ENCODE results near the gene MRPL43. TPM values are rescaled to one million over a fixed set of nuclear protein-coding genes. Genes with fewer than 3 reads are reported as not detected.

MRPL43 gene
- total RNA-seq, 2 experiments from 2014 or later, result 55.1 to 57.1 TPM

DNA sequence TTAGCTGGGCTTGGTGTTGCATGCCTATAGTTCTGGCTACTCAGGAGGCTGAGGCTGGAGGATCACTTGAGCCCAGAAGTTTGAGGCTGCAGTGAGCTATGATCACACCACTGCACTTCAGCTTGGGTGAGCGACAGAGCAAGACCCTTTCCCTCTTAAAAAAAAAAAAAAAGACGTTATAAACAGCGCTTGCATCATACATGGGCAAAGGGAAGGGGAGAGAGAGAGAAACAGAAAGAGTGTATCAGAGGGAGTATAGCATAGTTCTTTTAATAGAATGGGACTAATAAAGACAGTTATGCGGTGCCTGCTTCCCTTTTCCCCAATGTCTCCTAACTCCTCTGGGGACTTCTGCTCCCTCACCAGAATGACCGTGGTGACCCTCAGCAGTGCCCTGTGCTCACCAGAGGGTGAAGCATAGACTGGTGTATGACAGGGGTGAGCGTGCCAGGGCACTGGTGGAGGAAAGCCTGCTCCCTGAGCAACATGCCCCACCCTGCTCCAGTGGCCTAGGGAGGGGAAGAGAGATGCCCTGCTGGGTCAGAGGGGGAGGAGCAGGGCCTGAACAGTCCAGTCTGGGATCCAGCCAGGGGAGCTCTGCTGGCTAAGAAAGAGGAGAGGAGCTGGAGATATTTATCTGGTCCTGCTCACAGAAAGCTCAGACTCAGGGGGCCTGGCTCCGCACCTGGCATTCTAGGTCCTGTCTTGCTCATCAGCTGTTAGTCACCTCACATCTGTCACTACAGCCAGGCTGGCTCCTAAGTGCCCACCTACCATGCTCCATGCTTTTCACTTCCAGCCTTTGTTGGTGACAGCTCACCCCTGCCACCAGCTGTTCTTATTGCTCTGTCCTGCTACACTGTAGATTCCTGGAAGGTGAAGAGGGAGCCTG, 41.4 kb upstream of the MRPL43 start:
- H3K36me3 Mint-ChIP-seq, result no peaks in the 10 kb centered on the region
- POLR2A ChIA-PET, result interaction anchor here (0.6 kb wide), 1 partner anchor 36 kb away, joined by 3 read pairs; no protein-coding TSS in a partner anchor
- H3K9me3 Mint-ChIP-seq, result no peaks in the 10 kb centered on the region
- no peak for DNase-seq
- no peak overlapping the region for H3K27ac Mint-ChIP-seq
- no peak overlapping the region for H3K4me3 Mint-ChIP-seq
- H3K4me1 Mint-ChIP-seq, result peaks cover 20% of the 10 kb centered on the region
- no peak for ATAC-seq (ENCODE audit: low read depth)
- H3K27me3 Mint-ChIP-seq, result peaks cover 10% of the 10 kb centered on the region

DNA sequence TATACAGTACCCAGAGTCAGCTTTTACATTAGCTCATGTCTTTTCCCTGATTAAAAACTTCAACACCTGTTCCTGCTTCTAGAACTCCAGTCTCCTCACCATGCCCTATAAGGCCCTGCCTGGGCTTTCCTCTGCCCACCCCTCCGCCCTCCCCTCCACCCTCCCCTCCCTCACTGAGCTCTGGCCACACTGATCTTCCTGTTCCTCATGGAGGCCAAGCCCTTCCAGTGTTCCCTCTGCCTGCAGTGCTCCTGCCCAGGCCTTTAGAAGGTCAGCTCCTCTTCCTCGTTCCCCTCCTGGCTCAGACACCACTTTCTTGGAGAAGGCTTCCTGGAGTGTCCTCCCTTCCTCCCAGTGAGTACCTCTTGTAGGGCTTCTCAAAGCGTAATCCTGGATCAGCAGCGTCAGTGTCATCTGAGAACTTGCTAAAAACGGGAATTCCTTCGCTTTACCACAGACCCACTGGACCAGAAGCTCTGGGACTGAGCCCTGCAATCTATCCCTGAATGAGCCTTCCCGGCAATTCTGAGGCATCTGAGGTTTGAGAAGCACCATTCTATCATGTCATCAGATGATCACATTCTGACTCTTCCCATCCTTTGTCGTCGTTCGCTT, 39.9 kb upstream of the MRPL43 start:
- H3K27me3 Mint-ChIP-seq, result peaks cover 10% of the 10 kb centered on the region
- no peak for DNase-seq
- H3K9me3 Mint-ChIP-seq, result no peaks in the 10 kb centered on the region
- POLR2A ChIA-PET, result no interaction called here
- no peak overlapping the region for H3K4me3 Mint-ChIP-seq
- H3K36me3 Mint-ChIP-seq, result no peaks in the 10 kb centered on the region
- no peak for ATAC-seq (ENCODE audit: low read depth)
- H3K4me1 Mint-ChIP-seq, result peaks cover 7% of the 10 kb centered on the region
- no peak overlapping the region for H3K27ac Mint-ChIP-seq

DNA sequence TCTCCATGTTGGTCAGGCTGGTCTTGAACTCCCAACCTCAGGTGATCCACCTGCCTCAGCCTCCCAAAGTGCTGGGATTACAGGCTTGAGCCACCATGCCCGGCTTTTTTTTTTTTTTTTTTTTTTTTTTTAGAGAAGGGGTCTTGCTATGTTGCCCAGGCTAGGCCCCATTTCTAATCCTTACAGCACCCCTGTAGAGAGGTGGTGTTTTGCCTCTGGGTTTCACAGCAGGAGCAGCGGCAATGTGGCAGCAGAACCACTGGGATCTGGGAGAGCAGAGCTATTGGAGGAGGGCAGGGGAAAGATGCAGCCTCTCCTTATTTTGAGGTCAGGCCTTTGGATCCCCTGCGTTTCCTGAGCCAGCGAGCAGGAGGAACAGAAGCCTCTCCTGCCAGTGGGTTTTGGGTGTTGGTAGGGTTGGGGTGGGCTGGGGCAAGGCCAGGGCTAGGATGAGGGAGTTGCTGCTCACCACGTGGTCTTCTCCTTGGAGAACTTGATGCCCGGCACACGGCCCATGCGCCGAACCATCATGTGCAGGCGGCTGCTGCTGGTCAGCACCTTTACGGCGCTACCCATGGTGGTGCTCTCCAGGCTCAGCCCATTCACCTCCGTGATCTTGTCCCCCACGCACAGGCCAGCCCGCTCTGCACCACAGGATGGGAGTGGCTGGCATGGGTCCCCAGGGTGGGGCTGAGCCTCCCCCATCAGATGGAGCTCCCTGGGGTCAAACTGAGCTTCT, 35.8 kb upstream of the MRPL43 start:
- Mint-ChIP-seq H3K9me3 (no peaks in the 10 kb centered on the region), H3K36me3 (no peaks in the 10 kb centered on the region), H3K27me3 (peaks cover 25% of the 10 kb centered on the region), H3K4me3 (no peak overlapping the region), H3K27ac (no peak overlapping the region), H3K4me1 (peaks cover 6% of the 10 kb centered on the region)
- DNase-seq (no peak), ATAC-seq (ENCODE audit: low read depth) (no peak)
- POLR2A ChIA-PET, result interaction anchor here (0.7 kb wide), 1 partner anchor 8 kb away, joined by 4 read pairs; the partner anchor contains the start of genes PDZD7 and SFXN3

DNA sequence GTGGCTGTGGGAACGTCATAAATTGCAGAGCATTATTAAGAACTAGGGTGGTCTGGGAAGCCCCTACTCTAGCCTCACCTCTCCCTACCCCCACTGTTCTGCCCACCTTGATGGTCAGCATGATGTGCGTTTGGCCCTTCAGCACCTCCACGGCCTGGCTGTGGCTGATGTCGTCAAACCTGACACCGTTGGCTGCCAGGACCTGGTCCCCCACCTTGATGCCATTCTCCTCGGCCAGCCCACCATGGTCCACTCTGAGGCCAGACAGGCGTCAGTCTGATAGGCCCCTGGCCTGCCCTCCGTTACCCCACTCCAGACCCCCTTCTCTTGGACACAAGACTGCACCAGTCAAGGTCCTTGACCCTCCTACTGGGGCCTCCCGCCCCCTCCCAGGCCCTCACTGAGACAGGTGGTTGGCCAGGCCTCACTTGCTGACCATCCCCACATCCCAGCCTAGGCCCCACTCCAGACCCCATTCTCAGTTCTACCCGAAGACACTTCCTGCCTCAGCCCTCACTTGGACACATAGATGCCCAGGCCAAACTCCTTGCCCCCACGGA, 34.5 kb upstream of the MRPL43 start:
- Mint-ChIP-seq H3K36me3 (no peaks in the 10 kb centered on the region), H3K4me3 (no peak overlapping the region), H3K27me3 (peaks cover 31% of the 10 kb centered on the region), H3K9me3 (no peaks in the 10 kb centered on the region), H3K4me1 (peaks cover 6% of the 10 kb centered on the region), H3K27ac (no peak overlapping the region)
- no peak for ATAC-seq (ENCODE audit: low read depth)
- DNase-seq, result no peak
- POLR2A ChIA-PET, result no interaction called here

DNA sequence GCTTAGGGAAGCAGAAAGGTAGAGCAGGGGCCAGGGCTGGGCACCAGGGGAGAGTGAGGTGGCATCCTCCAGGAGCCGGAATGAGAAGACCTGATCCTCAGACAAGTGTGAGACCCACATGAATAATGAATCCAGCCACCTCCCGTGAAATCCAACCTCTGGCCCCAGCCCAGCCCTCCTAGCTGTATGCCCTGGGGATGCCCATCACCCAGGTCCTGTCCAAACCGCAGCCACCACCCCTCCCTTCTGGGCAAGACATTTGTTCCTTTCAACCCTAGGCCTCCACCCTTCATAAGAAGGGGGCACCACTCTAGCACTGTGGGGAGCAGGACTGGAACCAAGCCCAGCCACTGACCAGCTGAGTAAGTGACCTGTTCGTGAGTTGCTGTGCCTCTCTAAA, 33.9 kb upstream of the MRPL43 start:
- H3K4me1 Mint-ChIP-seq, result peaks cover 6% of the 10 kb centered on the region
- H3K9me3 Mint-ChIP-seq, result no peaks in the 10 kb centered on the region
- H3K27ac Mint-ChIP-seq, result no peak overlapping the region
- no peak overlapping the region for H3K4me3 Mint-ChIP-seq
- peaks cover 36% of the 10 kb centered on the region for H3K27me3 Mint-ChIP-seq
- POLR2A ChIA-PET, result no interaction called here
- DNase-seq (no peak), ATAC-seq (ENCODE audit: low read depth) (no peak)
- H3K36me3 Mint-ChIP-seq, result no peaks in the 10 kb centered on the region

DNA sequence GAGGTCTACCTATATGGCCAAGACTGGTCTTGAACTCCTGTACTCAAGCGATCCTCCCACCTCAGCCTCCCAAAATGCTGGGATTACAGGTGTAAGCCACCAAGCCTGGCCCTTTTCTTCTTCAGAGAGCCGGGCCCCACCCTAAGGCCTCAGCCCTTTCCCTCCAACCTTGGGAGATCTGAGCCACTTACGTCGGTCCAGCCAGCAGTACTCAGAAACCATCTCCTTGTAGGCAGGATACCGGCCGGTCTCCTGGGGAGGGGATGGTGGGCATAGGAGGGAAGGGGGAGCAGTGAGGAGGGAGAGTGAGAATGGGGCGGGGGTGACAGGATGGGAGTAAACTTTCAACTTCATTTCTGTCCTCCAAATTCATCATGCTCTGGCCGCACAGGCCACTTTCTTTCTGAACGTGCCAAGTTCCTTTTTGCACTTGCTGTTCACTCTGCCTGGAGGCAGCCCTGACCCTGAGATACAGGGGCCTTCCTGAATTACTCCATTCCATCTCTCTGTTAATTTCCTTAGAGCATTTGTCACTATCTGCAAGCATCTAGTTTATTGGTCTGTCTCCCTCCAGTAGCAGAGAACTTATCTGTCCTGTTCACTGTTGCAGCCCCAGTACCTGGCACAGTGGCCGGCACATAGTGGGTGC, 33.3 kb upstream of the MRPL43 start:
- Mint-ChIP-seq H3K27ac (no peak overlapping the region), H3K36me3 (no peaks in the 10 kb centered on the region), H3K4me1 (peaks cover 6% of the 10 kb centered on the region), H3K9me3 (no peaks in the 10 kb centered on the region), H3K4me3 (no peak overlapping the region), H3K27me3 (peaks cover 41% of the 10 kb centered on the region)
- DNase-seq (no peak), ATAC-seq (ENCODE audit: low read depth) (no peak)
- POLR2A ChIA-PET, result no interaction called here

DNA sequence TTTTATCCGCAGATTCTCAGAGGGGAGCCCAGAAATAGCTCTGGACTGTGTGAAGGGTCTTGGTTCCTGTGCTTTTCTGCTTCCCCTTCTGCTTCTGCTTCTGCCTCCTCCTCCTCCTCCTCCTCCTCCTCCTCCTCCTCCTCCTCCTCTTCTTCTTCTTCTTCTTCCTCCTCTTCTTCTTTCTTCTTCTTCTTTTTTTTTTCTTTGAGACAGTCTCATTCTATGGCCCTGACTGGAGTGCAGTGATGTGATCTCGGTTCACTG, 32.1 kb upstream of the MRPL43 start:
- ATAC-seq (ENCODE audit: low read depth), result no peak
- POLR2A ChIA-PET, result interaction anchor here (0.6 kb wide), 1 partner anchor 15 kb away, joined by 4 read pairs; no protein-coding TSS in a partner anchor
- H3K4me3 Mint-ChIP-seq, result no peak overlapping the region
- H3K27ac Mint-ChIP-seq, result no peak overlapping the region
- H3K9me3 Mint-ChIP-seq, result no peaks in the 10 kb centered on the region
- DNase-seq, result no peak
- H3K4me1 Mint-ChIP-seq, result peaks cover 8% of the 10 kb centered on the region
- peaks cover 44% of the 10 kb centered on the region for H3K27me3 Mint-ChIP-seq
- H3K36me3 Mint-ChIP-seq, result no peaks in the 10 kb centered on the region

DNA sequence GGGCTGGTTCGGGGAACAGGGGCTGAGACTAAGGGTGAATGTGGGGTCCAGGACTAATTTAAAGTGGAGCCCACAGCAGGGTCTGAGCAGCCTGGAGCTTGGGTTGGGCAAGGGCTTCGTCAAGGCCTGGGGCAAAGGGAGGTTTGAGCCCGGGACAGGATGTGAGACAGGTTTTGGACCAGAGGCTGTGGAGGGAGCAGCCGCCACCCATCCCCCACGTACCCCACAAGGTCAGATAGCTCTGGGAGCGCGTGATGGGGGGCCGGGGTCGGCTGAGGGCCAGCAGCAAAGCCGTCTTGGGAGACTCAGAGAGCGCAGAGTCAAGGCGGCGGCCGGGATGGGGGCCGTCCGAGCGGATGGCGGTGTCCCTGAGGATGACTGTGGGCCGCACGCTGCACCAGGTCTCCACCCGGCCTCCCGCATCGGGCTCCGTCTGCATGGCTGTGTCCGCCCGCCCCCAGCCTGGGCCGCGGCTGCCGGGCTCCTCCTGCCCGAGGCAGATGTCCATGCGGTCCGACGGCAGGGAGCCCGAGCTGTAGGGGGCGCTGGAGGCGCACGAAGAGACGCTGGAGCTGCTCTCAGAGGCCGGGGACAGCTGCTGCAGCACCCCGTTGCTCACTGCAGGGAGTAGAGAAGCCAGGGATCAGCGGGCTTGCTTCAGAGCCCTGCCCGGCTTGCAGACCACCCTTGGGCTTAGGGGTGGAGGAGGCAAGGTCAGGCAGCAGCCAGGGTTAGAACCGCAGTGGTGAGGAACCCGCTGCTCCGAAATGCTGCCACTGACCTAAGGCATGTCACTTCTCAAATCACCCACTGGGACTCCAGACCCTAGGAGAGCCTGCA, 31.5 kb upstream of the MRPL43 start:
- Mint-ChIP-seq H3K9me3 (no peaks in the 10 kb centered on the region), H3K4me3 (no peak overlapping the region), H3K27ac (no peak overlapping the region), H3K27me3 (peaks cover 45% of the 10 kb centered on the region), H3K4me1 (peaks cover 10% of the 10 kb centered on the region), H3K36me3 (no peaks in the 10 kb centered on the region)
- peak; percentile 89 for ATAC-seq (ENCODE audit: low read depth)
- DNase-seq, result peak; percentile 85
- POLR2A ChIA-PET, result interaction anchor here (0.6 to 1.9 kb wide), 2 partner anchors 16 to 20 kb away, joined by 4 to 6 read pairs; no protein-coding TSS in a partner anchor

DNA sequence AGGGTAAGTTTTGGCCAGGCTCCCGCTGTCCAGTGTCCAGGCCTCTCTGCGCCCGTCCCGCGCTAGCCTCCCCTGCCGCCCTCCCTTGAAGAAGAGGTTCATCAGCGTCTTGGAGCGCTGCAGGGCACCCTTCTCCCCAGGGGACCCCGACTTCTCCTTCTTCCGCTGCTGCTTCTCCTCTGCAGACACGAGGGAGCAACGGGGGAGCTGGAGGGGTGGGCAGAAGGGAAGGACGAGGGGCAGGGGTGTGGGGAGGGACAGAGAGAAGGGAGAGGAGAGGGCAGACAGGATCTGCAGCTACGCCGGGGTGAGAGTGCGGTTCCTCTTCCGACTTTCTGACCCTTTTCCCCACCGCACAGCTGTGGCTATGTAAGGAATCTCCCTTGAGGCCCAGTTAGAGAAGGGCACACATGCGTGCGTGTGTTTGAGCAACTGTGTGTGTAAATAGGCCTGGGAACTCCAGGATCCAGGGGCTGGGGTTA, 30.9 kb upstream of the MRPL43 start:
- no peak for ATAC-seq (ENCODE audit: low read depth)
- no peaks in the 10 kb centered on the region for H3K9me3 Mint-ChIP-seq
- POLR2A ChIA-PET, result interaction anchor here (1.9 kb wide), 1 partner anchor 20 kb away, joined by 6 read pairs; no protein-coding TSS in a partner anchor
- H3K4me1 Mint-ChIP-seq, result peaks cover 12% of the 10 kb centered on the region
- peaks cover 45% of the 10 kb centered on the region for H3K27me3 Mint-ChIP-seq
- DNase-seq, result no peak
- H3K4me3 Mint-ChIP-seq, result no peak overlapping the region
- H3K36me3 Mint-ChIP-seq, result no peaks in the 10 kb centered on the region
- H3K27ac Mint-ChIP-seq, result no peak overlapping the region

DNA sequence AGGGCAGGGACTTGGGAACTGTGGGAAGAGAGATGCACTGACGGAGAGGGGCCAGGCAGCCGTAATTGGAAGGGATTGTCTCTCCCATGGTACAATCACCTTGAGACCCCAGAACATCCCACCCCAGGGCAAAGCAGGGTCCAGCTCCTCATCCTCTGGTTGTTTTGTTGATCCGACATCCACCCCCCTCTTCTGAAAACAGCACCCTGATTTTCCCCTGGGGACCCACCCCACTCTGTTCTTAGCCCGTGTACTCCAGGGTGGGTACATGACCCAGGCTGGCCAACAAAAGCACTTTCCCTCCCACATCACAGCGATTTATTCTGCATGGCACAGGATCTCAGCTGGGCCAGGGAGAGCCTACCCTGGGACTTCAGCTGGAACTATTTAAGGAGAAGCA, 29.5 kb upstream of the MRPL43 start:
- Mint-ChIP-seq H3K9me3 (no peaks in the 10 kb centered on the region), H3K27me3 (peaks cover 43% of the 10 kb centered on the region), H3K36me3 (no peaks in the 10 kb centered on the region), H3K27ac (no peak overlapping the region), H3K4me1 (peaks cover 14% of the 10 kb centered on the region), H3K4me3 (no peak overlapping the region)
- ATAC-seq (ENCODE audit: low read depth), result no peak
- POLR2A ChIA-PET, result interaction anchor here (1.0 to 3.4 kb wide), 2 partner anchors 14 to 19 kb away, joined by 3 to 15 read pairs; partner anchors contain the start of genes PDZD7 and SFXN3
- no peak for DNase-seq

DNA sequence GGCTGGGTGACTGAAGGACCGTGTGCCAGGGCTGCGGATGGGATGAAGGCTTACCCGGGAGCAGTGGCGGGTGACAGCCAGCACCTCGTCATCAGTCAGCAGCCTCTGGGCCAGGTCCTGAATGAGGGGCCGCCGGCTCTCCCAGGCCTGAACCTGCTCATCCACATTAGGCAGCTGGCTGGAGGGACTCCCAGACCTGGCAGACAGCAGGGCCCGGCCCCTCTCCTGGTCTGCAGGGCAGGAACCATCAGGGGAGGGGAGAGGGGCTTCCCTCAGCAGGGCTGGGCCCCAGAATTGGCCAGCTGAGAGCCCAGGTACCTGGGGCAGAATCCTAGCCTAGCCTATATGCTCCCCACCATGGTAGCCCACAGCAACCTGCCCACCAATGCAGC, 28.3 kb upstream of the MRPL43 start:
- POLR2A ChIA-PET, result interaction anchor here (0.9 to 3.4 kb wide), 2 partner anchors 15 to 18 kb away, joined by 3 to 15 read pairs; partner anchors contain the start of genes PDZD7 and SFXN3
- Mint-ChIP-seq H3K27ac (no peak overlapping the region), H3K27me3 (peaks cover 37% of the 10 kb centered on the region), H3K4me1 (peaks cover 14% of the 10 kb centered on the region), H3K9me3 (no peaks in the 10 kb centered on the region), H3K4me3 (no peak overlapping the region), H3K36me3 (no peaks in the 10 kb centered on the region)
- DNase-seq, result no peak
- no peak for ATAC-seq (ENCODE audit: low read depth)

DNA sequence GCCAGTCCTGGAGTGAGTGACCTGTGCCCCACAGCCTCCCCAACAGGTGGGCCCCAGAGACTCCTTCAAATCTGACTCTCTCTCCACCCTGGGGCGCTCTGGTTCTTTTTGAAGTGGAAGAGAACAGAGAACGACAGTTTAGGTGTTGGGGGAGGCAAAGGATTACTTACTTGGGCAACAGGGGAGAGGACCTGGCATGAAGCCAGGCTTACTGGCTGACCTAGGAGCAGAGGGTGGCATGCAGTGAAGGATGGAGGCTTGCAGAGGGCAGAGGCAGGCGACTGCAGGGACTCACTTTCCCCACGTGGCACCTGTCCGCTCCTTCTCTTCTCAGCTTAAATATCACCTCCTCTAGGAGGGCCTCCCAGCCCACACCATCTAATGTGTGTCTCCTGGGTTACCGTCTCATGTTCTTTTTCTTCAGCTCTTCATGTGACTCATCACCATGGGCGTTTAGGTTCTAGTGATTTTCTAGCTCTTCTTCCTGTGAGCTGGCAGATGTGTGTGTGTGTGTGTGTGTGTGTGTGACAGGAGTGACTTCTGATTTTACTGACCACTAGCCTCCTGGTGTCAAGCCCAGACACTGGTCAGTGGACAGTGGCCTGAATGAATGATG, 27.8 kb upstream of the MRPL43 start:
- Mint-ChIP-seq H3K27me3 (peaks cover 37% of the 10 kb centered on the region), H3K27ac (no peak overlapping the region), H3K4me3 (no peak overlapping the region), H3K9me3 (no peaks in the 10 kb centered on the region), H3K36me3 (no peaks in the 10 kb centered on the region), H3K4me1 (peaks cover 14% of the 10 kb centered on the region)
- ATAC-seq (ENCODE audit: low read depth), result no peak
- POLR2A ChIA-PET, result interaction anchor here (0.9 to 3.4 kb wide), 4 partner anchors 11 to 17 kb away, joined by 3 to 15 read pairs (median 4); partner anchors contain the start of genes PDZD7 and SFXN3
- DNase-seq, result no peak

Data from activated naive CD8-positive, alpha-beta T cell treated with anti-CD3 and anti-CD28 coated beads, Interleukin-2, amount 10 ng/mL, durations not matched to agents 7 days and 5 days (primary cell).